GDM1 (cell line): Measurements from ENCODE around the gene TTLL3.
"Not testable (repeated sequence)": the region's sequence is repeated elsewhere in the genome, so short reads cannot be mapped to it uniquely, and the experiment has no call there.

Source experiments
- DNase-seq: peaks from one replicate; lab custom pipeline; 2025; lab: John Stamatoyannopoulos, UW

The TTLL3 gene

GRCh38 chr3:9809615-9810432 is at the start of gene TTLL3:
TSS of gene TTLL3 (plus strand) at chr3:9810262. CDS start at chr3:9810662, 400 bp downstream.
- DNase-seq: peak; percentile 60

- no peak for DNase-seq
These were observed 49.1 kb upstream of the TTLL3 start for GRCh38 chr3:9760779-9761505.

- no peak for DNase-seq
These were observed 48.1 kb upstream of the TTLL3 start for GRCh38 chr3:9761919-9762318.

GRCh38 chr3:9762871-9763270 is 47.2 kb upstream of the TTLL3 start:
- no peak for DNase-seq

GRCh38 chr3:9765865-9766264 is 44.2 kb upstream of the TTLL3 start:
- no peak for DNase-seq

GRCh38 chr3:9767418-9767817 is 42.6 kb upstream of the TTLL3 start:
- no peak for DNase-seq

GRCh38 chr3:9768141-9768775 is 41.8 kb upstream of the TTLL3 start:
- DNase-seq: no peak

- DNase-seq: no peak
These were observed 41.0 kb upstream of the TTLL3 start for GRCh38 chr3:9769012-9769411.

- DNase-seq: no peak
These were observed 40.4 kb upstream of the TTLL3 start, which contains the start of gene CAMK1 for GRCh38 chr3:9769426-9770275. TSS of gene CAMK1 (minus strand) at chr3:9769947. CDS start at chr3:9767749, 2,198 bp downstream.

GRCh38 chr3:9770276-9770812 is 39.7 kb upstream of the TTLL3 start:
- no peak for DNase-seq

- DNase-seq: not testable (repeated sequence)
These were observed 39.1 kb upstream of the TTLL3 start for GRCh38 chr3:9771007-9771406.

- no peak for DNase-seq
These were observed 33.0 kb upstream of the TTLL3 start for GRCh38 chr3:9776896-9777693.

GRCh38 chr3:9777694-9778021 is 32.4 kb upstream of the TTLL3 start:
- DNase-seq: no peak

GRCh38 chr3:9778143-9779074 is 31.7 kb upstream of the TTLL3 start:
- DNase-seq: no peak

- DNase-seq: peak; percentile 58
These were observed 30.9 kb upstream of the TTLL3 start for GRCh38 chr3:9779075-9779593.

GRCh38 chr3:9779721-9780457 is 30.2 kb upstream of the TTLL3 start:
- DNase-seq: peak; percentile 96

- no peak for DNase-seq
These were observed 29.6 kb upstream of the TTLL3 start for GRCh38 chr3:9780458-9780812.

GRCh38 chr3:9780910-9781309 is 29.2 kb upstream of the TTLL3 start:
- no peak for DNase-seq

- no peak for DNase-seq
These were observed 28.5 kb upstream of the TTLL3 start for GRCh38 chr3:9781551-9781950.
